Measurements from ENCODE around the gene SELENON.

The SELENON gene

GRCh38 chr1:25779894-25780293 is 20.1 kb upstream of the SELENON start:
- no peaks in the 10 kb centered on the region for H3K36me3 ChIP-seq (ENCODE audit: control insufficient read depth, insufficient read depth, low read length)
- TF ChIP-seq CTCF (IDR thresholded peaks at IDR 0.05; ENCODE audit: insufficient read depth, low read length, poor library complexity, severe bottlenecking): no peak
- H3K4me3 ChIP-seq (replicated peaks; ENCODE audit: low read depth, low read length): no peak overlapping the region
- no peaks in the 10 kb centered on the region; the same call in 1 of the 2 replicates for H3K27me3 ChIP-seq (replicated peaks; ENCODE audit: control insufficient read depth, insufficient read depth, low read length)
- no peak for DNase-seq (ENCODE audit: extremely low read depth, insufficient read length)

GRCh38 chr1:25780318-25781129 is 19.5 kb upstream of the SELENON start:
- Histone ChIP-seq H3K36me3 (ENCODE audit: control insufficient read depth, insufficient read depth, low read length) (no peaks in the 10 kb centered on the region), H3K27me3 (replicated peaks; ENCODE audit: control insufficient read depth, insufficient read depth, low read length) (no peaks in the 10 kb centered on the region; the same call in 1 of the 2 replicates), H3K4me3 (replicated peaks; ENCODE audit: low read depth, low read length) (no peak overlapping the region)
- DNase-seq (ENCODE audit: extremely low read depth, insufficient read length): no peak
- no peak for TF ChIP-seq CTCF (IDR thresholded peaks at IDR 0.05; ENCODE audit: insufficient read depth, low read length, poor library complexity, severe bottlenecking)

- TF ChIP-seq CTCF (IDR thresholded peaks at IDR 0.05; ENCODE audit: insufficient read depth, low read length, poor library complexity, severe bottlenecking): no peak
- H3K4me3 ChIP-seq (replicated peaks; ENCODE audit: low read depth, low read length): no peak overlapping the region
- DNase-seq (ENCODE audit: extremely low read depth, insufficient read length): no peak
- H3K27me3 ChIP-seq (replicated peaks; ENCODE audit: control insufficient read depth, insufficient read depth, low read length): no peaks in the 10 kb centered on the region; the same call in 1 of the 2 replicates
- H3K36me3 ChIP-seq (ENCODE audit: control insufficient read depth, insufficient read depth, low read length): no peaks in the 10 kb centered on the region
These were observed 18.9 kb upstream of the SELENON start for GRCh38 chr1:25781130-25781433.

GRCh38 chr1:25782608-25783201 is 17.3 kb upstream of the SELENON start:
- TF ChIP-seq CTCF (IDR thresholded peaks at IDR 0.05; ENCODE audit: insufficient read depth, low read length, poor library complexity, severe bottlenecking): no peak
- H3K36me3 ChIP-seq (ENCODE audit: control insufficient read depth, insufficient read depth, low read length): no peaks in the 10 kb centered on the region
- no peak for DNase-seq (ENCODE audit: extremely low read depth, insufficient read length)

GRCh38 chr1:25784575-25785051 is 15.4 kb upstream of the SELENON start:
- TF ChIP-seq CTCF (IDR thresholded peaks at IDR 0.05; ENCODE audit: insufficient read depth, low read length, poor library complexity, severe bottlenecking): no peak
- Histone ChIP-seq H3K4me3 (replicated peaks; ENCODE audit: low read depth, low read length) (no peak overlapping the region), H3K27me3 (replicated peaks; ENCODE audit: control insufficient read depth, insufficient read depth, low read length) (no peaks in the 10 kb centered on the region; the same call in 1 of the 2 replicates), H3K36me3 (ENCODE audit: control insufficient read depth, insufficient read depth, low read length) (no peaks in the 10 kb centered on the region)
- no peak for DNase-seq (ENCODE audit: extremely low read depth, insufficient read length)

More at GRCh38 chr1:25782608-25783201, 17.3 kb upstream of the SELENON start:
- Histone ChIP-seq H3K4me3 (replicated peaks; ENCODE audit: low read depth, low read length) (no peak overlapping the region), H3K27me3 (replicated peaks; ENCODE audit: control insufficient read depth, insufficient read depth, low read length) (no peaks in the 10 kb centered on the region; the same call in 1 of the 2 replicates)

Measured in GM06990 (cell line).